Nephron (organoid): Measurements from ENCODE around the gene EPS15.
"Not testable (repeated sequence)": the region's sequence is repeated elsewhere in the genome, so short reads cannot be mapped to it uniquely, and the experiment has no call there.

Experiments used
- H3K27ac Mint-ChIP-seq, 3 experiments: 2 replicates each; pipeline ENCODE4 v1.8.0; 2020; ENCODE audit warnings: mixed read lengths in 3 of 3, mild to moderate bottlenecking in 2 of 3, moderate library complexity in 1 of 3
- H3K27me3 Mint-ChIP-seq: 2 replicates; pipeline ENCODE4 v1.8.0; 2021; ENCODE audit warnings: low read depth, mild to moderate bottlenecking, moderate library complexity, mixed read lengths
- H3K36me3 Mint-ChIP-seq: 2 replicates; pipeline ENCODE4 v1.8.0; 2020; ENCODE audit warnings: low read depth, mixed read lengths
- H3K4me1 Mint-ChIP-seq: 2 replicates; pipeline ENCODE4 v1.8.0; 2020; ENCODE audit warnings: mixed read lengths
- H3K4me3 Mint-ChIP-seq, 3 experiments: 2 replicates each; pipeline ENCODE4 v1.8.0; 2020; ENCODE audit warnings: mild to moderate bottlenecking in 3 of 3, mixed read lengths in 3 of 3, moderate library complexity in 2 of 3
- H3K9me3 Mint-ChIP-seq: 2 replicates; pipeline ENCODE4 v1.8.0; 2020; ENCODE audit warnings: mixed read lengths
- TF ChIP-seq, protein P1 (sequence below), 3 experiments: fragments of 200-600 bp; sonication (generic); IDR thresholded peaks; one replicate each; pipeline ENCODE4 v1.5.0; 2021; ENCODE audit warnings: antibody characterized with exemption in 3 of 3; ENCODE audit not compliant: unreplicated experiment in 3 of 3

EPS15 gene

DNA sequence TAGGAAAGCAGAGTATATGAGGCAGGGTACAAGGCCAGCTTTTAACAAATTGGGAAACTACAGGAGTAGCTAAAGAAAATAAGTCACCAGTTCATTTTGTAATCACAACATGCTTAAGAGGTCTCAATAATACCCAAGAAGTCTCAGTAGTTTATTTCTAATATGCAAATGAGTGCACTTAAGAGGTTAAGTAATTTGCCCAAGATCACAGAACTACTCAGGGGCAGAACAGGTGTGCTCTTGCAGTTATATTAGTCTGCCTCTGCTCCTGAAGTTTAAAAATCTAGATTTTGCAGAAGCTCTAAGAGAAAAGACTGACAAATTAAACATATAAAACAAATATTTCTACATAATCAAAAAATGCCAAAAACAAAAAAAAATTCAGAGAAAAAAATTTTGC lies 6.9 kb downstream of the EPS15 start:
- Mint-ChIP-seq H3K4me3 (no peak overlapping the region), H3K36me3 (no peaks in the 10 kb centered on the region), H3K9me3 (no peaks in the 10 kb centered on the region), H3K27me3 (no peaks in the 10 kb centered on the region), H3K4me1 (peaks cover 27% of the 10 kb centered on the region), H3K27ac (no peak overlapping the region)
- TF ChIP-seq, protein P1, sequence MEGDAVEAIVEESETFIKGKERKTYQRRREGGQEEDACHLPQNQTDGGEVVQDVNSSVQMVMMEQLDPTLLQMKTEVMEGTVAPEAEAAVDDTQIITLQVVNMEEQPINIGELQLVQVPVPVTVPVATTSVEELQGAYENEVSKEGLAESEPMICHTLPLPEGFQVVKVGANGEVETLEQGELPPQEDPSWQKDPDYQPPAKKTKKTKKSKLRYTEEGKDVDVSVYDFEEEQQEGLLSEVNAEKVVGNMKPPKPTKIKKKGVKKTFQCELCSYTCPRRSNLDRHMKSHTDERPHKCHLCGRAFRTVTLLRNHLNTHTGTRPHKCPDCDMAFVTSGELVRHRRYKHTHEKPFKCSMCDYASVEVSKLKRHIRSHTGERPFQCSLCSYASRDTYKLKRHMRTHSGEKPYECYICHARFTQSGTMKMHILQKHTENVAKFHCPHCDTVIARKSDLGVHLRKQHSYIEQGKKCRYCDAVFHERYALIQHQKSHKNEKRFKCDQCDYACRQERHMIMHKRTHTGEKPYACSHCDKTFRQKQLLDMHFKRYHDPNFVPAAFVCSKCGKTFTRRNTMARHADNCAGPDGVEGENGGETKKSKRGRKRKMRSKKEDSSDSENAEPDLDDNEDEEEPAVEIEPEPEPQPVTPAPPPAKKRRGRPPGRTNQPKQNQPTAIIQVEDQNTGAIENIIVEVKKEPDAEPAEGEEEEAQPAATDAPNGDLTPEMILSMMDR (IDR thresholded peaks at IDR 0.05; ENCODE audit: unreplicated experiment in 3 of 3): no peak

DNA sequence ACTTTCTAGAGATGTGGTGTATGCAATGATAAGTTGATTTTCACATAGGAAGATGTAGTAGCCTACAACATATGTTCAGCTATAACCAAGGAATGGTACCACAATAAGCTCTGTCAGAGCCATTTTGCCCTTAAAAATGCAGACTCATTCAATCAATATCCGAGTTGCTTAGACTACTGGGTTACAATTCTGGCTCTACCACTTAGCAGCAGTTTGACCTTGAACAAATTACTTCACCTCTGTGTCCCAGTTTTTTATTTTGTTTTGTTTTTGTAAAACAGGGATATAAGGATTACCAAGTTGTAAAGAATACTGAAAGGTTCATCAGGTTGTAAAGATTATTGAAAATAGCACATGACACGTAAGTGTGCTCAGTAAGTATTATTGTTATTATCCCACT lies 9.3 kb downstream of the EPS15 start:
- TF ChIP-seq, protein P1 (IDR thresholded peaks at IDR 0.05; ENCODE audit: unreplicated experiment in 3 of 3): no peak
- H3K4me3 Mint-ChIP-seq: no peak overlapping the region
- H3K4me1 Mint-ChIP-seq: peaks cover 16% of the 10 kb centered on the region
- H3K9me3 Mint-ChIP-seq: no peaks in the 10 kb centered on the region
- H3K27me3 Mint-ChIP-seq: no peaks in the 10 kb centered on the region
- H3K36me3 Mint-ChIP-seq: peaks cover 6% of the 10 kb centered on the region
- no peak overlapping the region for H3K27ac Mint-ChIP-seq

DNA sequence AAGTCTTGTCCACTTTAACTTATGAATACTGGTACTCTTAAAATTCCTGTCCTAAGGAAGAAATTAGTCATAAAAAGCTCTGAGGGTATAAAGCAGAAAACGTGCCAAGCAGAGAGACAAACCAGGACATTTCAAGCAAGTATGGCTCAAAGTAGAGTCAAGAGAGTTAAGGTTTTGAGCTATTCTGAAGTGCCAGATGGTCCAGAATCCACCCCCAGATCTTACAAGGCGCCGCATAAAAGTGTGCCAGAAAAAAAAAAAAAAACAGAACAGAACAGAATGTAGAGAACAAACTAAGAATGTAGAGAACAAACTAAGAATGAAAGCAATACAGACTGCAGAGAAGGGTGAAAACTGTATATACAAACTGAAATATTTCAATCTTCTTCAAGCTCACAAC lies 12.5 kb downstream of the EPS15 start:
- Mint-ChIP-seq H3K9me3 (no peaks in the 10 kb centered on the region), H3K27me3 (no peaks in the 10 kb centered on the region), H3K27ac (peak overlapping the region; percentile 3 to 21 (median 19)), H3K4me1 (peaks cover 6% of the 10 kb centered on the region), H3K36me3 (peaks cover 18% of the 10 kb centered on the region), H3K4me3 (peak overlapping the region in 1 of 3 experiments; percentile 3)
- TF ChIP-seq, protein P1 (IDR thresholded peaks at IDR 0.05; ENCODE audit: unreplicated experiment in 3 of 3): no peak

DNA sequence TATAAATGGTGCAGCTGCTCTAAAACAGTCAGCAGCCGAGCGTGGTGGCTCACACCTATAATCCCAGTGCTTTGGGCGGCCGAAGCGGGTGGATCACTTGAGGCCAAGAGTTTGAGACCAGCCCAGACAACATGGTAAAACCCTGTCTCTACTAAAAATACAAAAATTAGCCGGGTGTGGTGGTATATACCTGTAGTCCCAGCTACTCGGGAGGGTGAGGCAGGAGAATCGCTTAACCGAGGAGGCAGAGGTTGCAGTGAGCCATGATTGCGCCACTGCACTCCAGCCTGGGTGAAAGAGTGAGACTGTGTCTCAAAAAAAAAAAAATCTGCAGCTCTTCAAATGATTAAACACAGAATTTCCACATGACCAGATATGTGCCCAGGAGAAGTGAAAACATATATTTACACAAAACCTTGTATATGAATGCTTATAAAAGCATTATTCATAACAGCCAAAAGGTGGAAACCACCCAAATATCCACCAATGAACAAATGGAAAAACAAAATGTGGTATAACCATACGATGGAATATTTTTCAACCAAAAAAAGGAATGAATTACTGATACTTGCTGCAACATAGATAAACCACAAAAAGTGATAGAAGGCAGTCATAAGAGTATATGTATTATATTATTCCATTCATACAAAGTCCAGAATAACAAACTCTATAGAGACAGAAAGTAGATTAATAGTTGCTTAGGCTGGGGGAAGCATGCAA lies 14.1 kb downstream of the EPS15 start:
- H3K27ac Mint-ChIP-seq: no peak overlapping the region

DNA sequence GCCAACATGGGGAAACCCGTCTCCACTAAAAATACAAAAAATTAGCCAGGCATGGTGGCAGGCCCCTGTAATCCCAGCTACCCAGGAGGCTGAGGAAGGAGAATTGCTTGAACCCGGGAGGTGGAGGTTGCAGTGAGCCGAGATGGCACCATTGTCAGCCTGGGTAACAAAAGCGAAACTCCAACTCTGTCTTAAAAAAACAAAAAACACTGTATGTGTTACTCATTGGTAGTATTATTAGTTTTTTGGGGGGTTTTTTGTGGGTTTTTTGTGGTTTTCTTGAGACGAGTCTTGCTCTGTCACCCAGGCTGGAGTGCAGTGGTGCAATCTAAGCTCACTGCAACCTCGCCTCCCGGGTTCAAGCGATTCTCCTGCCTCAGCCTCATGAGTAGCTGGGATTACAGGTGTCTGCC lies 17.8 kb downstream of the EPS15 start:
- peaks cover 42% of the 10 kb centered on the region for H3K36me3 Mint-ChIP-seq

More for the DNA sequence above, 14.1 kb downstream of the EPS15 start:
- H3K36me3 Mint-ChIP-seq: peaks cover 27% of the 10 kb centered on the region
- H3K9me3 Mint-ChIP-seq: peaks cover under 1% of the 10 kb centered on the region
- TF ChIP-seq, protein P1 (IDR thresholded peaks at IDR 0.05; ENCODE audit: unreplicated experiment in 3 of 3): no peak
- H3K4me1 Mint-ChIP-seq: peaks cover 6% of the 10 kb centered on the region
- no peak overlapping the region for H3K4me3 Mint-ChIP-seq
- no peaks in the 10 kb centered on the region for H3K27me3 Mint-ChIP-seq

DNA sequence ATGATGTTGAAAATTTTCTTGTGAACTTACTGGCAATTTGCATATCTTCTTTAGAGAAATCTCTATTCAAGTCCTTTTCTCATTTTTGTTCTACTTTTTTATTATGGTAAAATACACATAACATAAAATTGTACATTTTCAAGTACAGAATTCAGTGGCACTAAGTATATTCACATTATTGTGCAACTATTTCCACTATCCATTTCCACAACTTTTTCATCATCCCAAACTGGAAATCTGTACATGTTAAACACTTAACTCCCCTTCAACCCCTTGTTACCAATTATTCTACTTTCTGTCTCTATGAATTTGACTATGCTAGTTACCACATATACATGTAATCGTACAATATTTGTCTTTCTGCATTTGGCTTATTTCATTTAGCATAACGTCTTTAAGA lies 19.4 kb downstream of the EPS15 start:
- Mint-ChIP-seq H3K27me3 (no peaks in the 10 kb centered on the region), H3K4me1 (no peaks in the 10 kb centered on the region), H3K9me3 (peaks cover 3% of the 10 kb centered on the region), H3K36me3 (peaks cover 35% of the 10 kb centered on the region), H3K27ac (no peak overlapping the region), H3K4me3 (no peak overlapping the region)
- TF ChIP-seq, protein P1 (IDR thresholded peaks at IDR 0.05; ENCODE audit: unreplicated experiment in 3 of 3): no peak

More for the DNA sequence above, 17.8 kb downstream of the EPS15 start:
- H3K27me3 Mint-ChIP-seq, H3K4me3 Mint-ChIP-seq, H3K27ac Mint-ChIP-seq, H3K9me3 Mint-ChIP-seq, H3K4me1 Mint-ChIP-seq: not testable (repeated sequence)
